Trophoblast cell (in vitro differentiated cells and primary cell): ENCODE results near the gene CALB2.

Experiments
- DNase-seq, 2 donors: peaks; one replicate each; pipeline ENCODE4 v3.0.0-alpha.2; 2016
- H2AFZ ChIP-seq: 2 replicates; pipeline ENCODE4 v1.6.1; 2013; ENCODE audit warnings: low read length, moderate library complexity, mild to moderate bottlenecking; ENCODE audit not compliant: insufficient read depth, poor library complexity
- H2AK5ac ChIP-seq: 2 replicates; pipeline ENCODE4 v1.6.1; 2013; ENCODE audit warnings: mild to moderate bottlenecking, low read length
- H2BK120ac ChIP-seq: 2 replicates; pipeline ENCODE4 v1.6.1; 2013; ENCODE audit warnings: low read length, mild to moderate bottlenecking, moderate library complexity; ENCODE audit not compliant: insufficient read depth, poor library complexity
- H2BK12ac ChIP-seq: 2 replicates; pipeline ENCODE4 v1.6.1; 2013; ENCODE audit warnings: mild to moderate bottlenecking, low read length, moderate library complexity
- H2BK5ac ChIP-seq: 2 replicates; pipeline ENCODE4 v1.6.1; 2013; ENCODE audit warnings: low read length, low read depth, moderate library complexity, mild to moderate bottlenecking; ENCODE audit not compliant: poor library complexity
- H3K14ac ChIP-seq: 2 replicates; pipeline ENCODE4 v1.6.1; 2013; ENCODE audit warnings: mild to moderate bottlenecking, low read length
- H3K18ac ChIP-seq: 2 replicates; pipeline ENCODE4 v1.6.1; 2013; ENCODE audit warnings: mild to moderate bottlenecking, low read length
- H3K23ac ChIP-seq: 2 replicates; pipeline ENCODE4 v1.6.1; 2013; ENCODE audit warnings: low read length
- H3K27ac ChIP-seq: 2 replicates; pipeline ENCODE4 v1.5.1; 2013; ENCODE audit warnings: low read depth, mild to moderate bottlenecking, inconsistent platforms, low read length, moderate library complexity
- H3K27me3 ChIP-seq: 2 replicates; pipeline ENCODE4 v1.6.1; 2013; ENCODE audit warnings: inconsistent platforms, mild to moderate bottlenecking, low read length, moderate library complexity; ENCODE audit not compliant: insufficient read depth
- H3K36me3 ChIP-seq, 2 experiments: 1 replicate in 1 of 2; 2 replicates in 1 of 2; pipeline ENCODE4 v1.6.1; 2013; ENCODE audit warnings: low read length in 2 of 2, mild to moderate bottlenecking in 2 of 2, moderate library complexity in 1 of 2; ENCODE audit not compliant: insufficient read depth in 2 of 2, control insufficient read depth in 1 of 2
- H3K4ac ChIP-seq: 2 replicates; pipeline ENCODE4 v1.6.1; 2013; ENCODE audit warnings: low read depth, mild to moderate bottlenecking, low read length, moderate library complexity
- H3K4me1 ChIP-seq, 2 experiments: 1 replicate in 1 of 2; 2 replicates in 1 of 2; pipeline ENCODE4 v1.6.1; 2013; ENCODE audit warnings: low read length in 2 of 2, mild to moderate bottlenecking in 2 of 2, moderate library complexity in 1 of 2; ENCODE audit not compliant: insufficient read depth in 2 of 2, control insufficient read depth in 1 of 2
- H3K4me2 ChIP-seq: 2 replicates; pipeline ENCODE4 v1.6.1; 2013; ENCODE audit warnings: inconsistent platforms, mild to moderate bottlenecking, low read length, moderate library complexity
- H3K4me3 ChIP-seq: 2 replicates; pipeline ENCODE4 v1.5.1; 2013; ENCODE audit warnings: mild to moderate bottlenecking, low read depth, low read length, inconsistent platforms
- H3K79me1 ChIP-seq: one replicate; pipeline ENCODE4 v1.6.1; 2013; ENCODE audit warnings: low read length
- H3K79me2 ChIP-seq: 2 replicates; pipeline ENCODE4 v1.6.1; 2013; ENCODE audit warnings: low read length, mild to moderate bottlenecking; ENCODE audit not compliant: control insufficient read depth, insufficient read depth, poor library complexity
- H3K9ac ChIP-seq: 2 replicates; pipeline ENCODE4 v1.6.1; 2013; ENCODE audit warnings: mild to moderate bottlenecking, low read length
- H3K9me3 ChIP-seq: 2 replicates; pipeline ENCODE4 v1.6.1; 2013; ENCODE audit warnings: low read depth, mild to moderate bottlenecking, control low read depth, inconsistent platforms, low read length; ENCODE audit not compliant: insufficient read depth
- H4K12ac ChIP-seq: 2 replicates; pipeline ENCODE4 v1.6.1; 2013; ENCODE audit warnings: low read depth, mild to moderate bottlenecking, low read length, moderate library complexity
- H4K8ac ChIP-seq: 2 replicates; pipeline ENCODE4 v1.6.1; 2013; ENCODE audit warnings: low read depth, mild to moderate bottlenecking, low read length, moderate library complexity
- H4K91ac ChIP-seq: one replicate; pipeline ENCODE4 v1.6.1; 2013; ENCODE audit warnings: low read depth, mild to moderate bottlenecking, low read length, moderate library complexity
- WGBS: extraction: QIAGEN DNeasy Blood & Tissue Kit; methylation state at CpG from one replicate; pipeline ENCODE4 v1.1.7; 2013; ENCODE audit warnings: missing lambda C conversion rate; ENCODE audit not compliant: insufficient read length, insufficient coverage; ENCODE audit errors: extremely low coverage; 5-methylcytosine and 5-hydroxymethylcytosine counted together

CALB2 gene

DNA sequence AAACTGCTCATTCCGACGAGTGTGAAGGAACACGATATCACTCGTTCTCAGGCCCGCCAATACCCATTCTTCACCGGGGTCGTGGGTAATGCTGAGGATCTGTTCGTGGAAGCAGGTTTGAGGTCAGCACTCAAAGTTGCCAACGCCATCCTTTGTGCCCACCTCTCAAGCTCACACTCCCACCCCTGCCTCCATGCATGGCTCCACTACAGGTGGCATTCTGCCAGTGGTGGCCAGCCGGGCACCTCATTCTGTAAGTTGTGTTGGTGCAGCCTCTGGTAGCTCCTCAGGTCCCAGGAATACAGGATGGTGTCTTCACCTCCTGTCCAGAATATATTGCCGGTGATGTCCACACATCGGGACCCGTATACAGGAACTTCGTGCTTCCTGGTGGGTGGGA lies 72.7 kb downstream of the CALB2 start:
- peaks cover 5% of the 10 kb centered on the region for H3K9me3 ChIP-seq
- H3K4ac ChIP-seq, result no peak overlapping the region
- H3K79me2 ChIP-seq, result no peaks in the 10 kb centered on the region
- no CpG with 5 or more reads among the region's 14 CpGs for WGBS
- H4K12ac ChIP-seq, result no peak overlapping the region
- no peak overlapping the region for H3K4me3 ChIP-seq
- H4K8ac ChIP-seq, result no peak overlapping the region
- H3K9ac ChIP-seq, result no peak overlapping the region
- H3K4me1 ChIP-seq, result peaks cover 0 to 5% of the 10 kb centered on the region in 2 experiments
- no peak overlapping the region for H3K23ac ChIP-seq
- no peak for DNase-seq
- no peaks in the 10 kb centered on the region for H3K27me3 ChIP-seq
- H2AFZ ChIP-seq, result no peak overlapping the region
- no peak overlapping the region for H2BK12ac ChIP-seq
- H2BK5ac ChIP-seq, result no peak overlapping the region
- no peak overlapping the region for H4K91ac ChIP-seq
- no peak overlapping the region for H3K18ac ChIP-seq
- H3K27ac ChIP-seq, result no peak overlapping the region
- H2BK120ac ChIP-seq, result no peak overlapping the region
- no peak overlapping the region for H3K14ac ChIP-seq
- H3K4me2 ChIP-seq, result no peak overlapping the region
- no peaks in the 10 kb centered on the region for H3K36me3 ChIP-seq
- H2AK5ac ChIP-seq, result no peak overlapping the region
- H3K79me1 ChIP-seq, result no peaks in the 10 kb centered on the region

GRCh38 chr16:71431991-71432390 lies 73.5 kb downstream of the CALB2 start:
- Histone ChIP-seq H2BK120ac (no peak overlapping the region), H2AK5ac (no peak overlapping the region), H3K27ac (no peak overlapping the region), H3K36me3 (no peaks in the 10 kb centered on the region), H3K79me2 (no peaks in the 10 kb centered on the region), H3K9me3 (peaks cover 5% of the 10 kb centered on the region), H3K79me1 (no peaks in the 10 kb centered on the region), H3K18ac (no peak overlapping the region), H3K4me1 (peaks cover 0 to 5% of the 10 kb centered on the region in 2 experiments), H4K8ac (no peak overlapping the region), H2BK12ac (no peak overlapping the region), H3K4me2 (no peak overlapping the region), H2BK5ac (no peak overlapping the region), H3K9ac (no peak overlapping the region), H3K23ac (no peak overlapping the region), H4K12ac (no peak overlapping the region), H2AFZ (no peak overlapping the region), H3K27me3 (no peaks in the 10 kb centered on the region), H4K91ac (no peak overlapping the region), H3K4me3 (no peak overlapping the region), H3K14ac (no peak overlapping the region), H3K4ac (no peak overlapping the region)
- no CpG with 5 or more reads among the region's 9 CpGs for WGBS
- no peak for DNase-seq

- Histone ChIP-seq H4K8ac (no peak overlapping the region), H3K23ac (no peak overlapping the region), H3K4me2 (no peak overlapping the region), H2BK120ac (no peak overlapping the region), H3K9ac (no peak overlapping the region), H4K91ac (no peak overlapping the region), H3K4ac (no peak overlapping the region), H4K12ac (no peak overlapping the region), H3K79me2 (no peaks in the 10 kb centered on the region), H3K36me3 (no peaks in the 10 kb centered on the region), H2AK5ac (no peak overlapping the region), H3K9me3 (peaks cover 5% of the 10 kb centered on the region), H3K4me3 (no peak overlapping the region), H3K79me1 (peaks cover 3% of the 10 kb centered on the region), H3K18ac (no peak overlapping the region), H3K27me3 (no peaks in the 10 kb centered on the region), H3K27ac (no peak overlapping the region), H2BK12ac (no peak overlapping the region), H3K14ac (no peak overlapping the region), H3K4me1 (peaks cover 2 to 6% of the 10 kb centered on the region in 2 experiments), H2AFZ (no peak overlapping the region), H2BK5ac (no peak overlapping the region)
- WGBS, result no CpG with 5 or more reads among the region's 6 CpGs
- no peak for DNase-seq
These were observed 74.4 kb downstream of the CALB2 start for GRCh38 chr16:71432906-71433305.

GRCh38 chr16:71436473-71436872 lies 78.0 kb downstream of the CALB2 start:
- Histone ChIP-seq H4K8ac (no peak overlapping the region), H3K14ac (no peak overlapping the region), H3K27me3 (no peaks in the 10 kb centered on the region), H3K27ac (no peak overlapping the region), H2BK5ac (no peak overlapping the region), H3K9me3 (peaks cover 5% of the 10 kb centered on the region), H3K9ac (no peak overlapping the region), H2AFZ (no peak overlapping the region), H3K4me3 (no peak overlapping the region), H3K79me2 (no peaks in the 10 kb centered on the region), H3K4me1 (peaks cover 1 to 2% of the 10 kb centered on the region in 2 experiments), H2BK12ac (no peak overlapping the region), H3K18ac (no peak overlapping the region), H3K4me2 (no peak overlapping the region), H3K23ac (no peak overlapping the region), H3K36me3 (no peaks in the 10 kb centered on the region), H2BK120ac (no peak overlapping the region), H4K91ac (no peak overlapping the region), H3K4ac (no peak overlapping the region), H3K79me1 (peaks cover 3% of the 10 kb centered on the region), H2AK5ac (no peak overlapping the region), H4K12ac (no peak overlapping the region)
- no CpG with 5 or more reads among the region's 7 CpGs for WGBS
- no peak for DNase-seq
